ENCODE measurements around the gene ABHD8. TPM values are rescaled to one million over a fixed set of nuclear protein-coding genes. Genes with fewer than 3 reads are reported as not detected.

ABHD8 gene
- total and polyA plus RNA-seq, 11 donors = 7.4 to 21.8 (median 11.6) TPM

- no peak for ATAC-seq
- no peaks in the 10 kb centered on the region for H3K27me3 ChIP-seq
- peaks cover 0 to 12% (median 2%) of the 10 kb centered on the region in 12 donors for H3K9me3 ChIP-seq
- DNase-seq = no peak
- 92 to 99% (median 95%) methylated on average over 9 of the region's 9 CpGs for WGBS, 4 donors
- intact Hi-C loops (cut with DNase I) = no loop called here
- peaks cover 0 to 7% (median 0%) of the 10 kb centered on the region in 12 donors for H3K4me1 ChIP-seq
- H3K4me3 ChIP-seq = no peak overlapping the region
- peaks cover 0 to 46% (median 13%) of the 10 kb centered on the region in 9 donors for H3K36me3 ChIP-seq
- H3K27ac ChIP-seq = no peak overlapping the region
- TF ChIP-seq POLR2A (IDR thresholded peaks at IDR 0.05) (no peak), CTCF (IDR thresholded peaks at IDR 0.05) (no peak)
These were observed 44.0 kb downstream of the ABHD8 start for GRCh38 chr19:17259118-17259780.

- DNase-seq = no peak
- intact Hi-C loops (cut with DNase I) = no loop called here
- no peak overlapping the region for H3K4me3 ChIP-seq
- H3K4me1 ChIP-seq = peaks cover 0 to 7% (median 0%) of the 10 kb centered on the region in 12 donors
- peaks cover 0 to 64% (median 20%) of the 10 kb centered on the region in 9 donors for H3K36me3 ChIP-seq
- no peaks in the 10 kb centered on the region for H3K27me3 ChIP-seq
- peaks cover 0 to 12% (median 2%) of the 10 kb centered on the region in 12 donors for H3K9me3 ChIP-seq
- no peak for ATAC-seq
- TF ChIP-seq CTCF (IDR thresholded peaks at IDR 0.05) = no peak
- TF ChIP-seq POLR2A (IDR thresholded peaks at IDR 0.05) = no peak
- 83 to 91% (median 88%) methylated on average over 3 of the region's 3 CpGs for WGBS, 4 donors
- H3K27ac ChIP-seq = no peak overlapping the region
These were observed 47.1 kb downstream of the ABHD8 start for GRCh38 chr19:17256130-17256529.

- Histone ChIP-seq H3K36me3 (peaks cover 0 to 65% (median 21%) of the 10 kb centered on the region in 9 donors), H3K4me1 (no peaks in the 10 kb centered on the region), H3K4me3 (no peak overlapping the region), H3K27ac (no peak overlapping the region), H3K9me3 (peaks cover 0 to 12% (median 2%) of the 10 kb centered on the region in 12 donors), H3K27me3 (no peaks in the 10 kb centered on the region)
- TF ChIP-seq POLR2A (IDR thresholded peaks at IDR 0.05) (no peak), CTCF (IDR thresholded peaks at IDR 0.05) (no peak)
- intact Hi-C loops (cut with DNase I) = no loop called here
- no peak for ATAC-seq
- WGBS, 4 donors = 71 to 78% (median 77%) methylated on average over 18 of the region's 18 CpGs
- no peak for DNase-seq
These were observed 48.0 kb downstream of the ABHD8 start for GRCh38 chr19:17255150-17255621.

- H3K4me1 ChIP-seq = no peaks in the 10 kb centered on the region
- H3K36me3 ChIP-seq = peaks cover 0 to 63% (median 23%) of the 10 kb centered on the region in 9 donors
- TF ChIP-seq CTCF (IDR thresholded peaks at IDR 0.05) (no peak), POLR2A (IDR thresholded peaks at IDR 0.05) (no peak)
- no peak overlapping the region for H3K4me3 ChIP-seq
- H3K27me3 ChIP-seq = no peaks in the 10 kb centered on the region
- 86 to 88% (median 86%) methylated on average over 10 of the region's 10 CpGs for WGBS, 4 donors
- intact Hi-C loops (cut with DNase I) = no loop called here
- H3K9me3 ChIP-seq = peaks cover 0 to 8% (median 1%) of the 10 kb centered on the region in 12 donors
- DNase-seq (no peak), ATAC-seq (no peak)
- H3K27ac ChIP-seq = no peak overlapping the region
These were observed 48.6 kb downstream of the ABHD8 start for GRCh38 chr19:17254636-17255035.

Measured in heart left ventricle (tissue), 16 donors.